Activated gamma-delta T cell treated with Interleukin-2 at 50 U/mL for 16 hours (primary cell): Measurements from ENCODE around the gene MATCAP1.

Experiments used
- DNase-seq: peaks from one replicate; pipeline ENCODE4 v3.0.0-alpha.2; 2020

MATCAP1 gene

DNA sequence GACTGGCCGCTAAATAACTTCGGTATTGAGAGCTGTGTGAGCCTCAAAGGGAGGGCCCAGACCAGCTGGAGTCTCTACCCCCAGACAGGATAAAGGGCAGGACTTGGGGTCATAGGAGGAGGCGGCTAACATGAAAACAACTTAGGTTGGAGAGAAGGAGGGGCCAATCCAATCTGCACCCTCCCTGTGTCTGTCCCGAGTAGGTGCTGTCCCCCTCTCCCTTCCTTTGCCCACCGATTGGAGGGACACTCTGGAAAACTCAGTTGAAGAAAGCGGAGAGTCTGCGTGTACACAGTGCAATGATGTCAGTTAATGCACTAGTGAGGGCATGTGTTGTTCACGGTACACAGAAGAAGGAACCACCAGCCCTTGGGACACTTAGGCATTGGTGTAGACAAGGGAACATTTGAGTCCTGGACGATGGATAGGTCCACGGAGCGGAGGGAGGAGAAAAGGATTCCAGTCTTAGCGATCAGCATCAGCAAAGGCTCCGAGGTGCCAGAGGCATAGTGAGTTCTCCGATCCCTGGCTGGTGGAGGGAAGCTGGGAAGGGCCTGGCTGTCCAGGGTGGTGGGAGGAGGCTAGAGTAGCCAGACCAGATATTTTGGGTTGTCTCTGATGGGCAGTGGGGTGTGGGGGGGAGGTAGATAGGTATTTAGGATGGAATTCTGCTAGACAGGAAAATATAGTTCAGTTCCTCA is 12.7 kb downstream of the MATCAP1 start:
- DNase-seq, result no peak

DNA sequence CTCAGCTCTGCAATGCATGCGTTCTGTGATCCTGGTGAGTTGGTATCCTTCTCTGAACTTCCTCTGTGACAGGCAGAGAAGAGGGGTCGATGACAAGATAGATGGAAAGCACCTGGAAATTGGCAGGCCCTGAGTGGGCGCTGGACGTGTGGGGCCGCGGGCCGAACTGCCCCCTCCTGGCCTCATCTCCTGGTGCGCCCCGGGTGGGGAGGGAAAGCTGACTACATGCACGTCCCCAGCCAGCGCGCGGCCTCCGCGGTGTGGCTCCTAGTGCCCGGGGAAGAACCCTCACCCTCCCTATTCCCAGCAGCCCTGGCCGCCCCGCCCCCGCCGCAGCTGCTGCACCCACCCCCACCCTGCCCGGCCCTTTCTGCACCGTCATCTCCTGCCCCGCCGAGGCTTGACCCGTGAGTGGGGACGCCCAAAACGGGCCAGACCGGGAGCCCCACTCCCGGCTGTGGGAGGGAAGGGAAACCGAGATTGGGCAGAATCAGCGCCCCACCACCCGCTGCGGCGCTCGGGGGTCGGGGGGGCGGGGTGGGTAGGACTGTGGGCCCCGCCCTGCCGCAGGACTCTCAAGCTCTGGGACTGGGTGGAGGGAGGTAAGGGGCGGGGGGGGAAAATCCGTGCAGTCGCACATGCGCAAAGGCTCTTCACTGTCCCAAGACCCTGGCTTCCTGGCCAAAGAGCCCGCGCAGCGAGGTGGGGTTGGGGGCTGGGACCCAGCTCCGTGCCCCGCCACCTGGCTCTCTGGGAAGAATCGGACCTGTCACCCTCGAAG is 13.4 kb downstream of the MATCAP1 start, which contains the start of gene NOL3:
TSS of gene NOL3 (plus strand) at position 371 of the 781 bp plus-strand sequence.
- DNase-seq, result no peak

DNA sequence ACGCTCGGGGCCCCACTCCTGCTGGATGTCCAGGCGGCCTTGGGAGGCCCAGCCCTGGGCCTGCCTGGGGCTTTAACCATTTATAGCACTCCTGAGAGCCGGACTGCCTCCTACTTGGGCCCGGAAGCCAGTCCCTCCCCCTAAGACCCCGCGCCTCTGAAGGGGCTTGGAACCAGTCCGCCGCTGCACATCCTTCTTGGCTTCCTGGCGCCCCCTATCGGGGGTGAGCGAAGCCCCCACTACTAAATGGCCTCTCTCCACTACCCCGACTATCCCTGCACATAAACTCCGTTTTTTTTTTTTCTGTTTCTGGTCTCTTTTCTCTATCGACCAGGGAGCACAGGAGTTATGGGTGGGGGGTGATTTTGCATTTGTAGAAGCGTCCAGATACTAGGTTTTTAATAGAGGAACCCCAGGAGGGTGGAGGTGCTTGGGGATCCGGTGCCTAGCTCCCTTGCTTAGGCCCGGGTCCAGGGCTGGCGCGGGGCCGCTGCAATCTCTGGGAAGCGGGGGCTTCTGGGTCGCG is 14.1 kb downstream of the MATCAP1 start:
- no peak for DNase-seq

DNA sequence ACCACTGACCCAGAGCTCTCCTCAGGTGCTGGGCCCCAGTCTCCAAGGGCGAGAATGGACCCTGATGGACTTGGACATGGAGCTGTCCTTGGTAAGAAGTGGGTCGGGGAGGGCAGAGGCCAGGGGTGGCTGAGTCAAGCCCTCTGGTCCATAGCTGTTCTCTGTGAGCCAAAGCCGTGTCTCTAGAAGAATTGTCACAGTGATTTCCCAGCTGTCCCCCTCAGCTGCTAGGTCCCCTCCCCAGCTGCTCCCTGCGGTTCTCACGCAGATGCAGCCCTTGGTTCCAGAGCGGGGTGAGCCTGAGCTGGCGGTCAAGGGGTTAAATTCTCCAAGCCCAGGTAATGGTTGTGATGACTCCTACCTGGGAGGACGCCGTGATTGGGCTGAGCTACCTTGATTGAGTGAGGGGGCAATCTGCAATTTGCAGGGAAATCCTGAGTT is 14.7 kb downstream of the MATCAP1 start:
- DNase-seq, result no peak

DNA sequence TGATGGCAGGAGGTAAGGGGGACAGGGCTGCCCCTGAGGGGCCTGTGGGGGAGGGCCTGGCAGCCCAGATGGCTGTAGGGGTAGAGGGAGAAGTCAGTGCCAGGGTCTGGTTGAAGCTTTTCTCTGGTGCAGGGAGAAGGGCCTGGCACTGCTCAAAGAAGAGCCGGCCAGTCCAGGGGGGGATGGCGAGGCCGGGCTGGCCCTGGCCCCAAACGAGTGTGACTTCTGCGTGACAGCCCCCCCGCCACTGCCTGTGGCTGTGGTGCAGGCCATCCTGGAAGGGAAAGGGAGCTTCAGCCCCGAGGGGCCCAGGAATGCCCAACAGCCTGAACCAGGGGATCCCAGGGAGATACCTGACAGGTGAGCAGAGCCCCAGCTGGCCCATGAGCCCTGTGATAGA is 16.2 kb downstream of the MATCAP1 start:
- DNase-seq, result no peak

DNA sequence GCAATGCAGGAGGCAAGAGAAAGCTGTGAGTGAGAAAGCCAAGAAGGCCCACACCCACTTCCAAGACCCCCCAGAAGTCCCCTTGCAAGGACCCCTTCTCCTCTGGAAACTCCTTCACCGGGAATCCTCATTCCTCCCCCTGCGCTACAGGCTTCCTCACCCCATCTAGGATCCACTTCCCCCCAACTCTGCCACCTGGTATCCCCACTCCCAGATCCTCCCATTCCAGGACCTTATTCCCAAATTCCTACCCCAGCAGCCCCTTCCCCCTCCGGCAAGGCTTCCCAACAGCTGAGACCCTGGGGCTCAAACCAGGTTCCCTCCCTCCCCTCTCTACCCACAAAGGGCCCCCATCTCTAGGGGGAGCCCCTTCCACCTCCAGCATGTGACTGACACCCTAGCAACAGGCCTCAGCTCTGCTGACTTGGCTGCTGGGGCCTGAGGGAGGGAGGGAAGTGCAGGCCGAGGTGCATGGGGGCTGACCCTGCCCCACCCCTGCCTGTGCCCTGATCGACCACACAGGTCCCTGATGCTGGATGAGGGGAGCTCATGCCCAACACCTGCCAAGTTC is 17.1 kb downstream of the MATCAP1 start:
- no peak for DNase-seq

DNA sequence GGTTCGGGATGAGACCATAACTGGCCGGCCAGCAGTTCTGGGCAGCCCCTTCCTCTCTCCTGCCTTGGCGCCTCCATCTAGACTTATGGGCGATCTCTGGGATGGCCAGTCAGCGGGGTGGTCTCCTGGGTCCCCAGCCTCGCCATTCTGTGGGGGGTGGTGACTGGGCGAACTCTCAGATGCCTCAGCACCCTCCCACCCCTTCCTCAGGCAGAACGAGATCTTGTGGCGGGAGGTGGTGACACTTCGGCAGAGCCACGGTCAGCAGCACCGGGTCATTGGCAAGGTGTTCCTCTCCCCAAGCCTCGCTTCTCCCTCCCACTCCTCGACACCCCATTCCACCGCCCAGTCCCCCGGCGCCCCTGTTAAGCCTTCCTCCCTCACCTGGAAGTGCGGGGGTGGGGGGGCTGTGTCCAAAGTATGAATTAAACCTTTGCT is 17.6 kb downstream of the MATCAP1 start:
- DNase-seq, result no peak

DNA sequence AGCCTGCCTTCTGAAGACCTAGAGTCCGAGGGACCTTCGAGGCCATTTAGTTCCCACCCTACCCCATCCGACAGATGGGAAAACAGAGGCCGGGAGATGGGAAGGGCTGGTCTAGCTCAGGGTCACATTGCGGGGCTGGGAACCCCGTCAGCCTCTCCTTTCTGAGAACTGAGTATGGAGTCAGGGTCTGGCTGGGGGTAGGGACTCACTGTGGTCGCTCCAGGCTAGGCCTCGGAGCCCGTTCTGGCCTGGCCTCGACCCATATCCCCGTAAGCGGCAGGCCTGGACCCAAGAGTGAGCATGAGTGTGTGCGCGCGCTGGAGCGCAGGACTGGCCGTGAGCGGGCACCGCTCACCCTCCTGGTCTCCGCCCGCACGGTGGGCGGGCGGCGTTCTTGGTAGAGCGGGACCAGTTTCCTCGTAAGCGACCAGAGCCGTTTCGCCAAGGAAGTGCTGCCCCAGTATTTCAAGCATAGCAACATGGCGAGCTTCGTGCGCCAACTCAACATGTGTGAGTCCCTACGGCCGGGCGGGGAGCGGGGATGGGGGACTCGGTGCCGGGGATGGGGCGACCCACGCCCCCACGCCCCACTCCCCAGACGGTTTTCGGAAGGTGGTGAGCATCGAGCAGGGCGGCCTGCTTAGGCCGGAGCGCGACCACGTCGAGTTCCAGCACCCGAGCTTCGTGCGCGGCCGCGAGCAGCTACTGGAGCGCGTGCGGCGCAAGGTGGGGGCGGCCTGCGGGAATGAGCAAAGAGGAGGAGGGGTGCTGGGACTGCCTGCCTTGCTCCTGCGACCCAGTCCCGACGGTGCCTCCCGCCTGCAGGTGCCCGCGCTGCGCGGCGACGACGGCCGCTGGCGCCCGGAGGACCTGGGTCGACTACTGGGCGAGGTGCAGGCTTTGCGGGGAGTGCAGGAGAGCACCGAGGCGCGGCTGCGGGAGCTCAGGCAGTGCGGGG is 18.4 kb downstream of the MATCAP1 start:
- no peak for DNase-seq

DNA sequence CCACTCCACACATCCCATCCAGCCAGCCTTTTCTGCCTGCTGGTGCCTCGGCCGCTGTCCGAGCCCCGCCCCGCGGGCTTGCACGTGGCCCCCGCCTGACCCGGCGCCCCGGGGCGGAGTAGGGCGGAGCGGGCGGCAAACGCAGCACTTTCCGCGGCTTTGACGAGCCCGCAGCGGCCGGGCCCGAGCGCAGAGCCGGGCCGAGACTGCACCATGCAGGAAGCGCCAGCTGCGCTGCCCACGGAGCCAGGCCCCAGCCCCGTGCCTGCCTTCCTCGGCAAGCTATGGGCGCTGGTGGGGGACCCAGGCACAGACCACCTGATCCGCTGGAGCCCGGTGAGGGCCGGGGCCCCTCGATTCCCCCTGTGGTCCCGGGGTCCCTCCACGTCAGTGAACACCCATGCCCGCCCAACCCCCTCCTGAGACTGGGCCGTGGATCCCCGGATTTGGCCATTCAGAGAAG is 19.1 kb downstream of the MATCAP1 start, which contains the start of gene HSF4:
TSS of gene HSF4 (plus strand) at position 147 of the 463 bp plus-strand sequence. CDS start at position 214, 67 bp downstream.
- DNase-seq, result no peak

DNA sequence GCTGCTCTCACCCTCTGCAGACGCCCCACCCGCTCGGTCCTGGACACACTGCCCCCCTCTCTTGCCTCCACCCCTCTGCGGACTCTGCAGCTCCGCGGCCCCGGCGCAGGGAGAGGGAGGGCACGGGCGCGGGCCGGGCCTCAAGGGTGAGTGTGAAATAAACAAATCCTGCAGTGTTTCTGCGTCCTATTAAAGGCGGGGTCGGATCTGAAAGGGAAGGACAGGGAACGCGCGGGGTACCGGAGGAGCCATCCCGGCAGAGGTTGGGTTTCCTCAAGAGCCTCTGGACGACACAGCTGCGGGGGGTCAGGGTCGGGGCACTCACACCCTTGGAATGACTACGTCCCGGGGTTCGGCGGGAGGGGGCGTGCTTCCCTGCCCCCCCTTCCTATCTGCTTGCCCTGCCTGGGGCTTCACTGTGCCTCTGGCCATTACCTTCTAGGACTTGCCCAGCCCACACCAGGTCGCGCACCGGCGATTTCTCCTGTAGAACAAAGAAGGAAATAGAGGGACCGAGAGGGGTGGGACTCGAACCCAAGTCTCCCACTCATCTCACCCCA is 19.7 kb downstream of the MATCAP1 start:
- DNase-seq, result no peak

DNA sequence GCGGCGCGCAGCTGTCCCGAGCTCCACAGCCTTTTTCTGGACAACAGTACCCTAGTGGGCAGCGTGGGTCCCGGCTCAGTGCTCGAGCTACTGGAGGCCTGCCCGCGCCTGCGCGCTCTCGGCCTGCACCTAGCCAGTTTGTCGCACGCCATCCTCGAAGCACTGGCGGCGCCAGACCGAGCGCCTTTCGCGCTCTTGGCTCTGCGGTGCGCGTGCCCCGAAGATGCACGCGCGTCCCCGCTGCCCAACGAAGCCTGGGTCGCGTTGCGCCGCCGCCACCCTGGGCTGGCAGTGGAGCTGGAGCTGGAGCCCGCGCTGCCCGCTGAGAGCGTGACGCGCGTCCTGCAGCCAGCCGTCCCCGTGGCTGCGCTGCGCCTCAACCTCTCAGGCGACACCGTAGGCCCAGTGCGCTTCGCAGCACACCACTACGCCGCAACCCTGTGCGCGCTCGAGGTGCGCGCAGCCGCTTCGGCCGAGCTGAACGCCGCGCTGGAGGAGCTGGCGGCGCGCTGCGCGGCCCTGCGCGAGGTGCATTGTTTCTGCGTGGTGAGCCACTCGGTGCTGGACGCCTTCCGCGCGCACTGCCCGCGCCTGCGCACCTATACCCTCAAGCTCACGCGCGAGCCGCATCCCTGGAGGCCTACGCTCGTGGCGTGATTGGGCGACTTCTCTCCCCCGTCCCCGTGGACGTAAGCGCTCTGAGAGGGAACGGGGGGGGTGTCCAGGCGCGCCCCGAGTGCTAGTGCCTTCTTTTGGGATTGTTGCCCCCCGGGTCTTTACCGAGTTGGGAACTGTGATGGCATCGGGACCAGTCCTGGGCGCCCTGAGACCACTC is 20.4 kb downstream of the MATCAP1 start:
- DNase-seq, result no peak

DNA sequence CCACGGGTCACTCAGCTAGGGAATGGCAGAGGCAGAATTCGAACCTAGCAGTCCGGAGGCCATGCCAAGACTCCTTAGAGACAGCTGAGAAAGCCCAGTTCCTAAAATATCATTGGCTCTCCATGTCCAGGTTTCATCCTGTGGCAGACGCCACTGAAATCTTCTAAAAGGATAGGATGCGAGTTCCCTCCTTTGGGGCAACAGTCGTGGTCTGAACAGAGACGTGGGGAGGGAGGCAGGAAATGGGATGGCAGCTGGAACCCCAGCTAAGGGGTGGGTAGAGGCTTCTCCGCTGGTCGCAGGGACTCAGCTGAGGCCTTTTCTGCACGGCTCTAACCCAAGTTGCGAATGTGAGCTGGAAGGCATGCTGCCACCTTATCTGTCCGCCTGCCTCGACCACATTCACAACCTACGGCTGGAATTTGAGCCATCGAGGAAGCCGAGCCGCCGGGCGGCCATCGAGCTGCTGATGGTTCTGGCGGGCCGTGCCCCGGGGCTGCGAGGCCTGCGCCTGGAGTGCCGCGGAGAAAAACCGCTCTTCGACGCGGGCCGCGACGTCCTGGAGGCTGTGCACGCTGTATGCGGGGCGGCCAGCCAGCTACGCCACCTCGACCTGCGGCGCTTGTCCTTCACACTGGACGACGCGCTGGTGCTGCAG is 21.1 kb downstream of the MATCAP1 start:
- DNase-seq, result no peak

DNA sequence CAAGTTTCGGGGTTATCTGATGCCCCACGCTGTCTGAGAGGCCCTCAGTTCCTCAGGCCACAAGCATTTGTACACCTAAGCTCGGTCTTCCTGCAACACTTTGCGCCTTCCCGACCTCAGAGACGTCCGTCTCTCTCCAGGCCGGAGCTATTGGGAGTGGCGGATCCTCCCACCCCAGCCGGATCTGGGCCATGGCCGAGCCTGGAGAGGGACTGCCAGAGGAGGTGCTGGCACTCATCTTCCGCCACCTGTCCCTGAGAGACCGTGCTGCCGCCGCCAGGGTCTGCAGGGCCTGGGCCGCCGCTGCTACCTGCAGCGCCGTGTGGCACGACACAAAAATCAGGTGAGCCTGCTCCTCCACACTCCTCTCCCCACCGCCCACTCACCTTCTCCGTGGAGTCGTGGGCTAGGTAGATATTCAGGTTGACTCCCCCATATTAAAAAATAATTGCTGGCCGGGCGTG is 22.1 kb downstream of the MATCAP1 start:
- DNase-seq, result no peak

DNA sequence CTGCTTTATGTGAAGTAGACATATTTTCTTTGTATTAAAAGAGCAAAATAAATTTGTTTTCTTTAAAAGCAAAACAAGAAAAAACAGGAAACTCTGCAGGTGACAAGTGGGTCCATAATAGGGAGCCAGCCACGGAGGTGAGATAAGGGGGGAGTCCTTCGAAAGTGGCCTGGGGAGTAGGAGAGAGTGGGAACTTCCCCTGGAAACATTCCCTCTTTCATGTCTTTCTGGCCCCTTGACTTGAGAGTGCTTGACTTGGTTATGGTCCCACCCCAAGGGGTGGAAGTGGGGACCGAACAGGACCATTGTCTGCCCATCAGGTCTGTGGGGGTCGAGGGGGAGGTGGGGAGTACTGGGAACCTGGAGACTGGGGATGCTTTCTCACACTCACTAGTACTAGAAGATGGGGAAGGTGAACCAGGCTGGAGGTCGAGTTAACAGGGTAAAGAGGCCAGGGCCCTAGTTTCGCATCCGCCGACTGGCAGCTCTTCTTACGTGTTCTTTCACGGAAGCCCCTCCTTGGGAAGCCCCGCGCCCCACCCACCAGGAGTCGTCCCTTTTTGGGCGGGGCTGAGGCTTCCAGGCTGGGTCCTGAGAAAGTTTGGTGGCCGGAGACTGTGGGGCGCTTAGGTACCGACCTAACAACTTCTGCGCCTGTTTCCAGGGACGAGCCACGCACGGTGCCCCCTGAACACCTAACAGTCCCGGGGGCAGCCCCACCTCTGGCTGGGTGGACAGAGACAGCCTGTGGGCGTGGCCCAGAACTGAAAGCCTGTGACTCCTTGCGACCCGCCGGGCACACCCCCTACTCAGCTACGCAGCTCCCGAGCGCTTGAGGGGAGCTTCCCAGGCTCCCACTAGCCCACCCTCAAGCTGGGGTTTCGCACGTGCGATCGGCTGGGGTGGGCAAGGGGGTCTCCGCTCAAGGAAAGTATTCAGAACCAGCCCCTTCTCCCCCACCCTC is 24.8 kb downstream of the MATCAP1 start:
- peak; percentile 66 for DNase-seq

DNA sequence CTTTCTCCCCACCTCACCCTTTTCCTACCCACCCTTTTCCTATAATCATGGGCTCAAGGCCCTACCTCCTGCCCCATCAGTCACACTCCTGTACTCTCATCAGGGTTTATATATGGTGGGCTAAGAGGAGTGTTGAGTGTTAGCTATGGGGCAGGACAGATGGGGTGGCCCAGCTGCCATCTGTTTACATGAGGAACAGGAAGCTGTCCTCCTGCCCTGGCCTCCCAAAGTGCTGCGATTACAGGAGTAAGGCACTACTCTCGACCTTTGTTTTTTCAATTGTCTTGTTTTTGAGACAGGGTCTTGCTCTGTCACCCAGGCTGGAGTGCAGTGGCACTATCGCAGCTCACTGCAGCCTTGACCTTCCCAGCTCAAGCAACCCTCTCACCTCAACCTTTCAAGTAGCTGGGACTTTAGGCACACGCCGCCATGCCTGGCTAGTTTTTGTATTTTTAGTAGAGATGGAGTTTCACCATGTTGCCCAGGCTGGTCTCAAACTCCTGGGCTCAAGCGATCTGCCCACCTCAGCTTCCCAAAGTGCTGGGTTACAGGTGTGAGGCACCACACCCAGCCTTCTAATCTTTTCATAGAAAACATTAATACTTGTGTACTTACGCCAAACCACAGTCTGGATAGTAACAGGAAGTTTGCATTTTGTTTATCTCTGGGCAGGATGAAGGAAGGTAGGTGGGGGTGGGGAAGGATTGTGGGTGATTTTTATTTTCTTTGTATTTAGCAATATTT is 25.7 kb downstream of the MATCAP1 start:
- DNase-seq, result no peak

DNA sequence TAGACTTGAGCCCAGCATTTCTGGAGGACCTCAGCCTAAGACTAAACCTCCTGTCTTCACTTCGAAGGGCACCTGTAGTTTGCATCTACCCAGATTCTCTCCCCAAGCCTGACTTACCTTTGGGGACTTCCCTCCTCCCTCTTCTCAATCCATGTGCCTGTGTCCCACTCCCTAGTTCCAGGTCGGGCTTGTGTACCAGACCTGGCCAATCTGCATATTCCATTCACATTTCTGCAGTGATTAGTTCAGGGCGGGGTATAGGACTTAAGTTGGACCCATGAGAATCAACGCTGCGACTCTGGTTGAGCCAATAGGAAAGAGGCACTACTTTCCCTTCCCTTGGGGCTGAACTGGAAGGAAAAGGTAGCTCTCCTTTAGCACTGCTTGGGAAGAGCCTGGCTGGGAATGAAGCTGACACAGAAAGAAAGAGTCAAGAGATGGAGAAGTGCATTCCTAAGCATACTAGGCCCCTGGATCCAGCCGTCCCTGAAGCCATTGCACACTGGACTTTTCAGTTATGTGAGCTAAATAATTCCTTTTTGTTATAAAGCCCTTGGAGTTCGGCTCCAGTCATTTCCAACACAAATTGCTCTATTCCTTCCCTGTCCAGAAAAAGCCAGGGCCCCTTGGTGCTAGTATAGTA is 26.5 kb downstream of the MATCAP1 start:
- DNase-seq, result no peak

DNA sequence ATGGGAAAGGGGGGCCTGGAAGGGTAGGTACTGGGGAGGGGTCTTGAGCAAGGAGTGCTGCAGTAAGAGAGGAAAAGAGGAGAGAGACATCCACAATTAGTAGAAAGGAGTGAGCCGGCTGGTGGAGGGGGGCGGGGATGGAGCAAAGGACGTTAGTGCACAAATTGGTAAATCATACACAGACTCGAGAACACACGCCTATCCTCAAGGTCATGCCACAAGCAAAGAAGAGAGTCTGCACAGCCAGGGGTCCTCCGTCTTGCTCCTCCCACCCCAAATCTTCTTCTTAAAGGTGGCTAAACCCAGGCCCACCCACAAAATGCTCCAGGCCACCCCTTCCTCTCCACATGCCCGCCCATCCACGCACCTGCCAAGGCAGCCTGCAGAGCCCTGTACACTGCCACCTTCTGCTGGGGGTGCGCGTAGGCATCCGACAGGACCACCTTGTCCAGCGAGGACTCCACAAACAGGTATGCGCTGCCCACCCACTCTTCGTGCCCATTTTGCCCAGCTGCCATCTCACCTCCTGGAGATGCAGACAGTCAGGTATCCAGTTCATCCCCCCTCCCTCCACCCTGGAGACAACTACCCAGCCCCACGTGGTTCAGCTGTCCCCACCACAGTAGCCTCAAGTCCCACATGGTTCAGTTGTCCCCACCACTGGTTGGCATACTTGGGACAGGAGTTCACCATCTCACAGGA is 27.5 kb downstream of the MATCAP1 start:
- DNase-seq, result no peak
